HepG2 (cell line): ENCODE results near the gene NLRP6. TPM values are rescaled to one million over a fixed set of nuclear protein-coding genes. Genes with fewer than 3 reads are reported as not detected.

Experiments used
- AHR ChIP-seq: IDR thresholded peaks from 2 replicates; pipeline ENCODE4 v1.6.1; 2018; ENCODE audit warnings: missing genetic modification reagents, missing compliant biosample characterization
- ATAD3A ChIP-seq: sonication (generic); formaldehyde crosslinking; IDR thresholded peaks from 2 replicates; pipeline ENCODE4 v1.4.0; 2020; ENCODE audit warnings: missing genetic modification reagents
- CTCF ChIP-seq: sonication (generic); formaldehyde crosslinking; IDR thresholded peaks from 2 replicates; pipeline ENCODE4 v1.5.0; 2020; ENCODE audit warnings: mild to moderate bottlenecking, missing genetic modification reagents, moderate library complexity
- ETV6 ChIP-seq: sonication (generic); formaldehyde crosslinking; conservative IDR thresholded peaks from 2 replicates; pipeline ENCODE4 v1.4.0; 2020; ENCODE audit warnings: missing genetic modification reagents
- EZH2 ChIP-seq: conservative IDR thresholded peaks from 2 replicates; pipeline ENCODE4 v1.6.1; 2012; ENCODE audit warnings: mild to moderate bottlenecking, low read depth, low read length, moderate library complexity
- GLI4 ChIP-seq: sonication (generic); formaldehyde crosslinking; IDR thresholded peaks from 2 replicates; pipeline ENCODE4 v1.5.1; 2020; ENCODE audit warnings: missing genetic modification reagents, mild to moderate bottlenecking, moderate library complexity, borderline replicate concordance
- HMG20B ChIP-seq: conservative IDR thresholded peaks from 2 replicates; pipeline ENCODE4 v1.6.1; 2016; ENCODE audit warnings: missing genetic modification reagents, missing compliant biosample characterization
- IKZF5 ChIP-seq: IDR thresholded peaks from 2 replicates; pipeline ENCODE4 v1.6.1; 2018; ENCODE audit warnings: missing genetic modification reagents, mild to moderate bottlenecking, missing compliant biosample characterization
- KLF12 ChIP-seq: sonication (generic); formaldehyde crosslinking; IDR thresholded peaks from 2 replicates; pipeline ENCODE4 v1.4.0; 2020; ENCODE audit warnings: missing genetic modification reagents, borderline replicate concordance
- MIXL1 ChIP-seq: IDR thresholded peaks from 2 replicates; pipeline ENCODE4 v1.6.1; 2016
- POGZ ChIP-seq: sonication (generic); formaldehyde crosslinking; IDR thresholded peaks from 2 replicates; pipeline ENCODE4 v1.4.0; 2020; ENCODE audit warnings: mild to moderate bottlenecking, missing genetic modification reagents
- PPARG ChIP-seq: conservative IDR thresholded peaks from 2 replicates; pipeline ENCODE4 v1.6.1; 2016; ENCODE audit warnings: missing biosample characterization, missing genetic modification reagents
- RBFOX2 ChIP-seq: fragments of 200-400 bp; formaldehyde crosslinking; IDR thresholded peaks from 2 replicates; pipeline ENCODE4 v1.6.1; 2017; ENCODE audit warnings: low read depth, mild to moderate bottlenecking, low read length
- REPIN1 ChIP-seq: sonication (generic); formaldehyde crosslinking; IDR thresholded peaks from 2 replicates; pipeline ENCODE4 v1.8.0; 2022; ENCODE audit warnings: missing genetic modification reagents, low read depth, mild to moderate bottlenecking, borderline replicate concordance
- REXO4 ChIP-seq: sonication (generic); formaldehyde crosslinking; IDR thresholded peaks from 2 replicates; pipeline ENCODE4 v1.8.0; 2022; ENCODE audit warnings: missing genetic modification reagents, mild to moderate bottlenecking, borderline replicate concordance
- SIX4 ChIP-seq: sonication (generic); formaldehyde crosslinking; IDR thresholded peaks from 2 replicates; pipeline ENCODE4 v1.4.0; 2020; ENCODE audit warnings: missing genetic modification reagents
- SMAD3 ChIP-seq: sonication (generic); formaldehyde crosslinking; IDR thresholded peaks from 2 replicates; pipeline ENCODE4 v1.4.0; 2020; ENCODE audit warnings: missing genetic modification reagents
- SNRNP70 ChIP-seq: fragments of 200-400 bp; formaldehyde crosslinking; IDR thresholded peaks from 2 replicates; pipeline ENCODE4 v1.6.1; 2017; ENCODE audit warnings: mild to moderate bottlenecking, low read depth, low read length, moderate library complexity
- SRSF1 ChIP-seq: fragments of 200-400 bp; formaldehyde crosslinking; optimal IDR thresholded peaks from 2 replicates; pipeline ENCODE3; 2017; ENCODE audit warnings: mild to moderate bottlenecking, low read depth, low read length, moderate library complexity
- ZHX1 ChIP-seq: sonication (generic); formaldehyde crosslinking; IDR thresholded peaks from 2 replicates; pipeline ENCODE4 v1.8.1; 2022; ENCODE audit warnings: low read depth, mild to moderate bottlenecking, missing genetic modification reagents
- ZNF343 ChIP-seq: sonication (generic); formaldehyde crosslinking; IDR thresholded peaks from 2 replicates; pipeline ENCODE4 v1.4.0; 2020; ENCODE audit warnings: mild to moderate bottlenecking, missing genetic modification reagents
- ZNF629 ChIP-seq: sonication (generic); formaldehyde crosslinking; conservative IDR thresholded peaks from 2 replicates; pipeline ENCODE4 v1.5.0; 2020; ENCODE audit warnings: missing genetic modification reagents
- ZSCAN5A ChIP-seq: sonication (generic); formaldehyde crosslinking; IDR thresholded peaks from 2 replicates; pipeline ENCODE4 v1.8.0; 2022; ENCODE audit warnings: mild to moderate bottlenecking, missing genetic modification reagents, borderline replicate concordance
- ZZZ3 ChIP-seq: sonication (generic); formaldehyde crosslinking; IDR thresholded peaks from 2 replicates; pipeline ENCODE4 v1.4.0; 2020; ENCODE audit warnings: missing genetic modification reagents, mild to moderate bottlenecking, borderline replicate concordance
- polyA plus RNA-seq, 8 experiments: library from polyadenylated mRNA; depleted of rRNA in 3 of 8; stranded (reverse) in 7 of 8; unstranded in 1 of 8; fragments of >200 nt; fragmentation: Illumina TruSeq in 4 of 8; extraction: Trizol in 4 of 8; gene quantifications; 2 replicates each; pipeline versions ENCODE4 v1.2.1 to v1.2.3, GENCODE V29; 2011 to 2016; ENCODE audit warnings: low read depth in 4 of 8, missing spikeins in 1 of 8, mixed read lengths in 1 of 8; ENCODE audit not compliant: insufficient read depth in 1 of 8
- total RNA-seq, 5 experiments: library from RNA; depleted of rRNA; stranded (reverse); fragments of >200 nt; fragmentation: Illumina TruSeq; extraction: Trizol; gene quantifications; 2 replicates each; pipeline ENCODE4 v1.2.3, GENCODE V29; 2016; ENCODE audit warnings: low read depth in 1 of 5

Gene NLRP6
- total and polyA plus RNA-seq, 2 of the 13 experiments (the other 11 are each of a cell fraction or from before 2014, with no cell fraction given) = not detected

- no peak for TF ChIP-seq EZH2
- TF ChIP-seq REPIN1 = peak; percentile 26; the same call in 1 of the 2 replicates
- TF ChIP-seq SIX4 (CRISPR knock-in tag) = no peak
- no peak for TF ChIP-seq IKZF5 (CRISPR knock-in tag)
- no peak for TF ChIP-seq CTCF
- TF ChIP-seq KLF12 (CRISPR knock-in tag) = 0 out of 2 replicates have a peak, but pooled peaks have one; percentile 45
- TF ChIP-seq GLI4 = no peak
- TF ChIP-seq AHR (CRISPR knock-in tag) = no peak
- no peak for TF ChIP-seq SNRNP70
- peak; percentile 85 for TF ChIP-seq SRSF1
- no peak for TF ChIP-seq ZHX1 (CRISPR knock-in tag)
- no peak for TF ChIP-seq ATAD3A (CRISPR knock-in tag)
- TF ChIP-seq HMG20B (CRISPR knock-in tag) = no peak
- no peak for TF ChIP-seq ZSCAN5A (CRISPR knock-in tag)
- no peak for TF ChIP-seq MIXL1 (CRISPR knock-in tag)
- no peak for TF ChIP-seq ZNF629 (CRISPR knock-in tag)
- TF ChIP-seq REXO4 (CRISPR knock-in tag) = no peak
- TF ChIP-seq POGZ (CRISPR knock-in tag) = no peak; the same call in 1 of the 2 replicates
- TF ChIP-seq RBFOX2 = peak; percentile 70
- no peak for TF ChIP-seq SMAD3 (CRISPR knock-in tag)
- TF ChIP-seq ZNF343 = 0 out of 2 replicates have a peak, but pooled peaks have one; percentile 50
- no peak for TF ChIP-seq PPARG (CRISPR knock-in tag)
- no peak for TF ChIP-seq ZZZ3 (CRISPR knock-in tag)
- TF ChIP-seq ETV6 = no peak
Observed at GRCh38 chr11:235997-236773, 42.0 kb upstream of the NLRP6 start, which contains the start of gene SIRT3 (continued).
